Measurements from ENCODE around the gene PCDHGA11.
"Not testable (repeated sequence)": the region's sequence is repeated elsewhere in the genome, so short reads cannot be mapped to it uniquely, and the experiment has no call there.

The PCDHGA11 gene

DNA sequence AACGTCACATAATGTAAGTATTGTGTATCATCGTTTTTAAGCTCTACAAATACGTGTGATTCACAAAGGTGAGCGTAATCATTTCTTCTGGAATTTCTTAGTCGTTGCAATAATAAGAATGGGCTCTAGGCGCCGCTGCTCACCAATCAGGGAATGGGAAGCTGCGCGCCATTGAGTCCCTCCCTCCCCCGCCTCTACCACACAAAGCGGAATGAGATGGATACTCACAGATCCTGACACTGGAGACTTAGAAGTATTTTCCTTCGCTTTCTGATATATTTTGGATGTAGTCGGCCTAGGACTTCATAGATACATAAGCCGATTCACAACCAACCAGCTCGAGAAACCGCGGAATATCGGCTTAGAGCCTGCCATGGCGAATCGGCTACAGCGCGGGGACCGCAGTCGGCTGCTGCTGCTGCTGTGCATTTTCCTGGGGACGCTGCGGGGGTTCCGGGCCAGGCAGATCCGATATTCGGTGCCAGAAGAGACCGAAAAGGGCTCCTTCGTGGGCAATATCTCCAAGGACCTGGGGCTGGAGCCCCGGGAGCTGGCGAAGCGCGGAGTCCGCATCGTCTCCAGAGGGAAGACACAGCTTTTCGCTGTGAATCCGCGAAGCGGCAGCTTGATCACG is at the start of gene PCDHGA11:
PCDHGA11 (plus strand) TSS at position 197 of the 634 bp plus-strand sequence; CDS start at position 374, 177 bp downstream.
- peak; percentile 36 for DNase-seq

DNA sequence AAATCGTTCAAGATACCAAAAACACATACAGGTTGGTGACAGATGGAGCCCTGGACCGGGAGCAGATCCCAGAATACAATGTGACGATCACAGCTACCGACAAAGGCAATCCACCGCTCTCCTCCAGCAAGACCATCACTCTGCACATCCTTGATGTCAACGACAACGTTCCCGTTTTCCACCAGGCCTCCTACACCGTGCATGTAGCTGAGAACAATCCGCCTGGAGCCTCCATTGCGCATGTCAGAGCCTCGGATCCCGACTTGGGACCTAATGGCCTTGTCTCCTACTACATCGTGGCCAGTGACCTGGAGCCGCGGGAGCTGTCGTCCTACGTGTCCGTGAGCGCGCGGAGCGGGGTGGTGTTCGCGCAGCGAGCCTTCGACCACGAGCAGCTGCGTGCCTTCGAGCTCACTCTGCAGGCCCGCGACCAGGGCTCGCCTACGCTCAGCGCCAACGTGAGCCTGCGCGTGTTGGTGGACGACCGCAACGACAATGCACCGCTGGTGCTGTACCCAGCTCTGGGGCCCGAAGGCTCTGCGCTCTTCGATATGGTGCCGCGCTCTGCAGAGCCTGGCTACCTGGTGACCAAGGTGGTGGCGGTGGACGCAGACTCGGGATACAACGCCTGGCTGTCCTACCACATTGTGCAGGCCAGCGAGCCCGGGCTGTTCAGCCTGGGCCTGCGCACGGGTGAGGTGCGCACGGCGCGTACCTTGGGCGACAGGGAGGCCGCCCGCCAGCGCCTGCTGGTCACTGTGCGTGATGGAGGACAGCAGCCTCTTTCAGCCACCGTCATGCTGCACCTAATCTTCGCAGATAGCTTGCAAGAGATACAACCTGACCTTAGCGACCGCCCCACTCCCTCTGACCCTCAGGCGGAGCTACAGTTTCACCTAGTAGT is 49.0 kb upstream of the PCDHGA11 start:
- DNase-seq = no peak

DNA sequence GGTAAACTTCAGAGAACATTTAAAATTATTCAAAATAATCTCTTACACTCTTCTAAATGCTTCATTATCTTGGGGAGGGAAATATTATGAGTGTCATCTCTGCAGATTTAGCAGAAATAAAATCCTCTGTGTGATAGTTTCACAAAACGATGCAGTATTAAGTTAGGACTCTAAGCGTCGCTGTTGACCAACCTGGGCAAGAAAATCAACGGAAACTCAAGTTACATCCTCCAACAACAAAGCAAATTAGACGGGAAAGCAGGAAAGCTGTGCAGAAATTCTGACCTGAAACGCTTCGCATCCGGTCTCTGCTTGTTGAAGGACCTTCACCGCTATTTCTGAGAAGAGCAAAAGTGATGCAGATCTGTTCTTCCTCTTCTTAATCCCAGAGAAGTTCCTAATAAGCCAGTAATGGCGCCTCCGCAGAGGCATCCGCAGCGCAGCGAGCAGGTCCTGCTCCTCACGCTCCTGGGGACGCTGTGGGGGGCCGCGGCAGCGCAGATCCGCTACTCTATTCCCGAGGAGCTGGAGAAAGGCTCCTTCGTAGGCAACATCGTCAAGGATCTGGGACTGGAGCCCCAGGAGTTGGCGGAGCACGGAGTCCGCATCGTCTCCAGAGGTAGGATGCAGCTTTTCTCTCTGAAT is 47.1 kb upstream of the PCDHGA11 start, which contains the start of gene PCDHGA6:
PCDHGA6 (plus strand) TSS at position 219 of the 645 bp plus-strand sequence; CDS start at position 412, 193 bp downstream.
- DNase-seq = no peak

DNA sequence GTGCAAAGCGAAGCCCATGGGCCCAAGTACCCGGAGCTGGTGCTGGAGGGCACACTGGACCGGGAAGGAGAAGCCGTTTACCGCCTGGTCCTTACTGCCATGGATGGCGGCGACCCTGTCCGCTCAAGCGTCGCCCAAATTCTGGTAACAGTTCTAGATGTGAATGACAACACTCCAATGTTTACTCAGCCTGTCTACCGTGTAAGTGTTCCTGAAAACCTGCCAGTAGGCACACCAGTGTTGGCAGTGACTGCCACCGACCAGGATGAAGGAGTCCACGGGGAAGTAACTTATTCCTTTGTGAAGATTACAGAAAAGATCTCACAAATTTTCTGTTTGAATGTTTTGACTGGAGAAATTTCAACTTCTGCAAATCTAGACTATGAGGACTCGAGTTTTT is 46.2 kb upstream of the PCDHGA11 start:
- DNase-seq = no peak

DNA sequence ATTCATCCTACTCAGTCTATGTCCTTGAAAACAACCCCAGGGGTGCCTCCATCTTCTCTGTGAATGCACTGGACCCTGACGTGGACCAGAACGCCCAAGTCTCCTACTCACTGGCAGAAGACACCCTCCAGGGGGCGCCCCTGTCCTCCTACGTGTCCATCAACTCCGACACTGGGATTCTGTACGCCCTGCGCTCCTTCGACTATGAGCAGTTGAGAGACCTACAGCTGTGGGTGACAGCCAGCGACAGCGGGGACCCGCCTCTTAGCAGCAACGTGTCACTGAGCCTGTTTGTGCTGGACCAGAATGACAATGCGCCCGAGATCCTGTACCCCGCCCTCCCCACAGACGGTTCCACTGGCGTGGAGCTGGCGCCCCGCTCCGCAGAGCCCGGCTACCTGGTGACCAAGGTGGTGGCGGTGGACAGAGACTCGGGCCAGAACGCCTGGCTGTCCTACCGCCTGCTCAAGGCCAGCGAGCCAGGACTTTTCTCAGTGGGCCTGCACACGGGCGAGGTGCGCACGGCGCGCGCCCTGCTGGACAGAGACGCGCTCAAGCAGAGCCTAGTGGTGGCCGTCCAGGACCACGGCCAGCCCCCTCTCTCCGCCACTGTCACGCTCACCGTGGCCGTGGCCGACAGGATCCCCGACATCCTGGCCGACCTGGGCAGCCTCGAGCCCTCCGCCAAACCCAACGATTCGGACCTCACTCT is 45.3 kb upstream of the PCDHGA11 start:
- not testable (repeated sequence) for DNase-seq

DNA sequence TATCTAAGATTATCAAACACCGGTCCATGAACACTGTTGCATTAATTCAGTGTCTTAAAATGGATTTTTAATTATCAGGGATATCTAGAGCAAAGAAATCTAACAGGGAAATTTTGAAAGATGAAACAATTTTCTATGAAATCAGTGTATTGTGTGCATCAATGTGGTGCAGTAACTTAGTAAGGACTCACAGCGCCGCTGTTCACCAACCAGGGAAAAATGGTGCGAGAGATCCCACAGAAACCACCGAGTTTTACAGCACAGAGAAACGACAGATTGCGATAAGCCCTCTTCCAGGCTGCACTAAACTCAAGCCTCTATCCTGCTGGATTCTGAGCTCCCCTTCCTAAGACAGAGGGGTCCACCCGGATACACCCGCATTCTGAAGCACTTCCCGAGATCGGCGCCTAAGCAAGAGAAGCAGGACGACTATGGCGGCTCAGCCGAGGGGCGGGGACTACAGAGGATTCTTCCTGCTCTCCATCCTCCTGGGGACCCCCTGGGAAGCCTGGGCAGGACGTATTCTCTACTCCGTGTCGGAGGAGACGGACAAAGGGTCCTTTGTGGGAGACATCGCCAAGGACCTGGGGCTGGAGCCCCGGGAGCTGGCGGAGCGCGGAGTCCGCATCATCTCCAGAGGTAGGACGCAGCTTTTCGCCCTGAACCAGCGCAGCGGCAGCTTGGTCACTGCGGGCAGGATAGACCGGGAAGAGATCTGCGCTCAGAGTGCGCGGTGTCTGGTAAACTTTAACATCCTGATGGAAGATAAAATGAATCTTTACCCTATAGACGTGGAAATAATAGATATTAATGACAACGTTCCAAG is 38.2 kb upstream of the PCDHGA11 start, which contains the start of gene PCDHGA7:
PCDHGA7 (plus strand) TSS at position 274 of the 826 bp plus-strand sequence; CDS start at position 432, 158 bp downstream.
- no peak for DNase-seq

DNA sequence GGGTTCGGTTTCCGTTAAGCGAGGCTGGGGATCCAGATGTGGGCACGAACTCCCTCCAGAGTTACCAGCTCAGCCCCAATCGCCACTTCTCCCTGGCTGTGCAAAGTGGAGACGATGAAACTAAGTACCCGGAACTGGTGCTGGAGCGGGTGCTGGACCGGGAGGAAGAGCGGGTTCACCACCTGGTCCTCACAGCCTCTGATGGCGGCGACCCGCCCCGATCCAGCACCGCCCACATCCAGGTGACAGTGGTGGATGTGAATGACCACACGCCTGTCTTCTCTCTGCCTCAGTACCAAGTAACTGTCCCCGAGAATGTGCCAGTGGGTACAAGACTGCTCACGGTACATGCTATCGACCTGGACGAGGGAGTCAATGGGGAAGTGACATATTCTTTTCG is 37.5 kb upstream of the PCDHGA11 start:
- DNase-seq = no peak

DNA sequence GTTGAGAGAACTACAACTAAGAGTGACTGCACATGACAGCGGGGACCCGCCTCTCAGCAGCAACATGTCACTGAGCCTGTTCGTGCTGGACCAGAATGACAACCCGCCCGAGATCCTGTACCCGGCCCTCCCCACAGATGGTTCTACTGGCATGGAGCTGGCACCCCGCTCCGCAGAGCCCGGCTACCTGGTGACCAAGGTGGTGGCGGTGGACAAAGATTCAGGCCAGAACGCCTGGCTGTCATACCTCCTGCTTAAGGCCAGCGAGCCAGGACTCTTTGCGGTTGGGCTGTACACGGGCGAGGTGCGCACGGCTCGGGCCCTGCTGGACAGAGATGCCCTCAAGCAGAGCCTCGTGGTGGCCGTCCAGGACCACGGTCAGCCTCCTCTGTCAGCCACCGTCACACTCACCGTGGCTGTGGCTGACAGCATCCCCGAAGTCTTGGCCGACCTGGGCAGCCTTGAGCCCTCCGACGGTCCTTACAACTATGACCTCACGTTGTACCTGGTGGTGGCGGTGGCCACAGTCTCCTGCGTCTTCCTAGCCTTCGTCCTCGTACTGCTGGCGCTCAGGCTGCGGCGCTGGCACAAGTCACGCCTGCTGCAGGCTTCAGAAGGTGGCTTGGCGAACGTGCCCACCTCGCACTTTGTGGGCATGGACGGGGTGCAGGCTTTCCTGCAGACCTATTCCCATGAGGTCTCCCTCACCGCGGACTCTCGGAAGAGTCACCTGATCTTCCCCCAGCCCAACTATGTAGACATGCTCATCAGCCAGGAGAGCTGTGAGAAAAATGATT is 36.2 kb upstream of the PCDHGA11 start:
- DNase-seq = no peak

DNA sequence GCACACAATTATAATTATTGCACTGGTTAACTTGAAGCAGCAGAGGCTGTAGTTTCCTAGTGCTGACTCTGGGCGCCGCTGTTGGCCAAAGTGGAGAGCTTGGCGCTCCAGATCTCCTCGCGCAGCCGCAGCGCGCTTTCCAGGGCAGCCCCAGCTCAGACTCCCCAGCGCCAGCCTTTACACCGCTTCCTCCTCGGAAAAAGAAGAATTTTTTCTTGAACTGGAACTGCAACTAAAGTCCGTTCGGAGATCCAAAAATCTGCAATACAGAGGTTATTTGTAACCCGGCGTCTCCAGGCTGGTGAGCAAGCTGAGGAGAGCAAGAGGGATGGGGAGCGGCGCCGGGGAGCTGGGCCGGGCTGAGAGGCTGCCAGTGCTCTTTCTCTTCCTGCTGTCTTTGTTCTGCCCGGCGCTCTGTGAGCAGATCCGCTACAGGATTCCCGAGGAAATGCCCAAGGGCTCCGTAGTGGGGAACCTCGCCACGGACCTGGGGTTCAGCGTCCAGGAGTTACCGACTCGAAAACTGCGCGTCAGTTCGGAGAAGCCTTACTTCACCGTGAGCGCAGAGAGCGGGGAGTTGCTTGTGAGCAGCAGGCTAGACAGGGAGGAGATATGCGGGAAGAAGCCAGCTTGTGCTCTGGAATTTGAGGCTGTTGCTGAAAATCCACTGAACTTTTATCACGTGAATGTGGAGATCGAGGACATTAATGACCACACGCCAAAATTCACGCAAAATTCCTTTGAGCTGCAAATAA is 33.1 kb upstream of the PCDHGA11 start, which contains the start of gene PCDHGB4:
PCDHGB4 (plus strand) TSS at position 142 of the 755 bp plus-strand sequence; CDS start at position 329, 187 bp downstream.
- not testable (repeated sequence) for DNase-seq

DNA sequence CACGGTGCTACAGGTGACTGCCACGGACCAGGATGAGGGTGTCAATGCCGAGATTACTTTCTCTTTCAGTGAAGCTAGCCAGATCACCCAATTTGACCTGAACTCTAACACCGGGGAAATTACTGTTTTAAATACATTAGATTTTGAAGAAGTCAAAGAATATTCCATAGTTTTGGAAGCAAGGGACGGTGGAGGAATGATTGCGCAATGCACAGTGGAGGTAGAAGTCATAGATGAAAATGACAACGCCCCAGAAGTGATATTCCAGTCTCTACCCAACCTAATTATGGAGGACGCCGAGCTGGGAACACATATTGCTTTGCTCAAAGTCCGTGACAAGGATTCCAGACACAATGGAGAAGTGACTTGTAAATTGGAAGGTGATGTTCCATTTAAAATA is 32.2 kb upstream of the PCDHGA11 start:
- DNase-seq = no peak

DNA sequence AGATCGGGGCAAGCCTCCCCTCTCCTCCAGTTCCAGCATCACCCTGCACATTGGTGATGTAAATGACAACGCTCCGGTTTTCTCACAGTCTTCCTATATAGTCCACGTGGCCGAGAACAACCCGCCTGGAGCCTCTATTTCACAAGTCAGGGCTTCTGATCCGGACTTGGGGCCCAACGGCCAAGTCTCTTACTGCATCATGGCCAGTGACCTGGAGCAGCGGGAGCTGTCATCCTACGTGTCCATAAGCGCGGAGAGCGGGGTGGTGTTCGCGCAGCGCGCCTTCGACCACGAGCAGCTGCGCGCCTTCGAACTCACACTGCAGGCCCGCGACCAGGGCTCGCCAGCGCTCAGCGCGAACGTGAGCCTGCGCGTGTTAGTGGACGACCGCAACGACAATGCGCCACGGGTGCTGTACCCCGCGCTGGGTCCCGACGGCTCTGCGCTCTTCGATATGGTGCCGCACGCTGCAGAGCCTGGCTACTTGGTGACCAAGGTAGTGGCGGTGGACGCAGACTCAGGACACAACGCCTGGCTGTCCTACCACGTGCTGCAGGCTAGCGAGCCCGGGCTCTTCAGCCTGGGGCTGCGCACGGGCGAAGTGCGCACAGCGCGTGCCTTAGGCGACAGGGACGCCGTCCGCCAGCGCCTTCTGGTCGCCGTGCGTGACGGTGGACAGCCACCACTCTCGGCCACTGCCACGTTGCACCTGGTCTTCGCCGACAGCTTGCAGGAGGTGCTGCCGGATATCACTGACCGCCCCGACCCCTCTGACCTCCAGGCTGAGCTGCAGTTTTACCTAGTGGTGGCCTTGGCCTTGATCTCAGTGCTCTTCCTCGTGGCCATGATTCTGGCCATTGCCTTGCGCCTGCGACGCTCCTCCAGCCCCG is 31.5 kb upstream of the PCDHGA11 start:
- no peak for DNase-seq

DNA sequence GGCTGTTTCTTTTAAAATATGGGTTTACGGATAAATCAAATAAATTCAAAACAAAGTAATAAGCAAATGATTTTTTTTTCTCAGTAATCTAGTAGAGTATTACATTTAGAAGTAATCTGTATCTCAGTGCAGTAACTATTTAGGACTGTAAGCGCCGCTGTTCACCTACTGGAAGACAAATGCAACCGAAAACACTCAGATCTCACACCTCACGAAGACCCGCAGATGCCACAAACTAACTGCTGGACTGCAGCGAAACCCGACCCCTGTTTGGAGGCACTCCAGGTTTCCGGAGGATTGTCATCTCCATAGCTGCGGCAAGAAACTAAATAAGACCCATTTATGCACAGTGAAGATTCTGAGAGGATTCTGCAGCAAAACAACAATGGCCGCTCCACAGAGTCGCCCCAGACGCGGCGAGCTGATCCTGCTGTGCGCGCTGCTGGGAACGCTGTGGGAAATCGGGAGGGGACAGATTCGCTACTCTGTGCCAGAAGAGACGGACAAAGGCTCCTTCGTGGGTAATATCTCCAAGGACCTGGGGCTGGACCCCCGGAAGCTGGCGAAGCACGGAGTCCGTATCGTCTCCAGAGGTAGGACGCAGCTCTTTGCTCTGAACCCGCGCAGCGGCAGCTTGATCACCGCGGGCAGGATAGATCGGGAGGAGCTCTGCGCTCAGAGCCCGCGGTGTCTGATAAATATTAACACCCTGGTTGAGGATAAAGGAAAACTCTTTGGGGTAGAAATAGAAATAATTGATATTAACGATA is 28.2 kb upstream of the PCDHGA11 start, which contains the start of gene PCDHGA8:
PCDHGA8 (plus strand) TSS at position 205 of the 770 bp plus-strand sequence; CDS start at position 386, 181 bp downstream.
- DNase-seq = no peak

DNA sequence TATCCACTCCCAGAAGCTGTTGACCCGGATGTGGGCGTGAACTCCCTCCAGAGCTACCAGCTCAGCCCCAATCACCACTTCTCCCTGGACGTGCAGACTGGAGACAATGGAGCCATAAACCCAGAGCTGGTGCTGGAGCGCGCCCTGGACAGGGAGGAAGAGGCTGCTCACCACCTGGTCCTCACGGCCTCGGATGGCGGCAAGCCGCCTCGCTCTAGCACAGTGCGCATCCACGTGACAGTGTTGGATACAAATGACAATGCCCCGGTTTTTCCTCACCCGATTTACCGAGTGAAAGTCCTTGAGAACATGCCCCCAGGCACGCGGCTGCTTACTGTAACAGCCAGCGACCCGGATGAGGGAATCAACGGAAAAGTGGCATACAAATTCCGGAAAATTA is 27.6 kb upstream of the PCDHGA11 start:
- DNase-seq = no peak

DNA sequence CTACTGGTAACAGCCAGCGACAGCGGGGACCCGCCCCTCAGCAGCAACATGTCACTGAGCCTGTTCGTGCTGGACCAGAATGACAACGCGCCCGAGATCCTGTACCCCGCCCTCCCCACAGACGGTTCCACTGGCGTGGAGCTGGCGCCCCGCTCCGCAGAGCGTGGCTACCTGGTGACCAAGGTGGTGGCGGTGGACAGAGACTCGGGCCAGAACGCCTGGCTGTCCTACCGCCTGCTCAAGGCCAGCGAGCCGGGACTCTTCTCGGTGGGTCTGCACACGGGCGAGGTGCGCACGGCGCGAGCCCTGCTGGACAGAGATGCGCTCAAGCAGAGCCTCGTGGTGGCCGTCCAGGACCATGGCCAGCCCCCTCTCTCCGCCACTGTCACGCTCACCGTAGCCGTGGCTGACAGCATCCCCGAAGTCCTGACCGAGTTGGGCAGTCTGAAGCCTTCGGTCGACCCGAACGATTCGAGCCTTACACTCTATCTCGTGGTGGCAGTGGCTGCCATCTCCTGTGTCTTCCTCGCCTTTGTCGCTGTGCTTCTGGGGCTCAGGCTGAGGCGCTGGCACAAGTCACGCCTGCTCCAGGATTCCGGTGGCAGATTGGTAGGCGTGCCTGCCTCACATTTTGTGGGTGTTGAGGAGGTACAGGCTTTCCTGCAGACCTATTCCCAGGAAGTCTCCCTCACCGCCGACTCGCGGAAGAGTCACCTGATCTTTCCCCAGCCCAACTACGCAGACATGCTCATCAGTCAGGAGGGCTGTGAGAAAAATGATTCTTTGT is 26.3 kb upstream of the PCDHGA11 start:
- DNase-seq = not testable (repeated sequence)

DNA sequence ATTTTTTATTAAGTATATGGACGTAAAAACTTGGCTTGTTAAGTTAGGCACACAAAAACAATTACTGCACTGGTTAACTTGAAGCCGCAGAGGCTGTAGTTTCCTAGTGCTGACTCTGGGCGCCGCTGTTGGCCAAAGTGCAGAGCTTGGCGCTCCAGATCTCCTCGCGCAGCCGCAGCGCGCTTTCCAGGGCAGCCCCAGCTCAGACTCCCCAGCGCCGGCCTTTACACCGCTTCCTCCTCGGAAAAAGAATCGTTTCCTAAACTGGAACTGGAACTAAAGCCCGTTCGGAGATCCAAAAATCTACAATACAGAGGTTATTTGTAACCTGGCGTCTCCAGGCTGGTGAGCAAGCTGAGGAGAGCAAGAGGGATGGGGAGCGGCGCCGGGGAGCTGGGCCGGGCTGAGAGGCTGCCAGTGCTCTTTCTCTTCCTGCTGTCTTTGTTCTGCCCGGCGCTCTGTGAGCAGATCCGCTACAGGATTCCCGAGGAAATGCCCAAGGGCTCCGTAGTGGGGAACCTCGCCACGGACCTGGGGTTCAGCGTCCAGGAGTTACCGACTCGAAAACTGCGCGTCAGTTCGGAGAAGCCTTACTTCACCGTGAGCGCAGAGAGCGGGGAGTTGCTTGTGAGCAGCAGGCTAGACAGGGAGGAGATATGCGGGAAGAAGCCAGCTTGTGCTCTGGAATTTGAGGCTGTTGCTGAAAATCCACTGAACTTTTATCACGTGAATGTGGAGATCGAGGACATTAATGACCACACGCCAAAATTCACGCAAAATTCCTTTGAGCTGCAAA is 22.9 kb upstream of the PCDHGA11 start, which contains the start of gene PCDHGB5:
PCDHGB5 (plus strand) TSS at position 192 of the 796 bp plus-strand sequence; CDS start at position 373, 181 bp downstream.
- not testable (repeated sequence) for DNase-seq

DNA sequence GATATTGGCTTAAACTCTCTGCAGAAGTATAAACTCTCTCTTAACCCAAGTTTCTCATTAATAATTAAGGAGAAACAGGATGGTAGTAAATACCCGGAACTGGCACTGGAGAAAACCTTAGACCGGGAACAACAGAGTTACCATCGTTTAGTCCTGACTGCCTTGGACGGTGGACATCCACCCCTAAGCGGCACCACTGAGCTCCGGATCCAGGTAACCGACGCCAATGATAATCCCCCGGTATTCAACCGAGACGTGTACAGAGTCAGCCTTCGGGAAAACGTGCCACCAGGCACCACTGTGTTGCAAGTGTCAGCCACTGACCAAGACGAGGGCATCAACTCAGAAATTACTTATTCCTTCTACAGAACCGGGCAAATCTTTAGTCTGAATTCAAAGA is 22.2 kb upstream of the PCDHGA11 start:
- DNase-seq = no peak
